ENCODE data around the gene APOBEC3F. TPM values are rescaled to one million over a fixed set of nuclear protein-coding genes. Genes with fewer than 3 reads are reported as not detected.

APOBEC3F gene
- total and polyA plus RNA-seq, 12 donors: 1.3 to 11.6 (median 5.1) TPM

- no peaks in the 10 kb centered on the region for H3K36me3 ChIP-seq
- H3K4me1 ChIP-seq: peaks cover 0 to 44% (median 8%) of the 10 kb centered on the region in 9 donors
- intact Hi-C loops (cut with DNase I): no loop called here
- no peaks in the 10 kb centered on the region for H3K9me3 ChIP-seq
- H3K27me3 ChIP-seq: peaks cover 0 to 4% (median 0%) of the 10 kb centered on the region in 7 donors
- peak within 1 kb of the TSS in 8 of 10 donors; percentile 10 to 85 (median 46) for H3K27ac ChIP-seq
- peak within 1 kb of the TSS in 1 of 10 donors; percentile 26 for H3K4me3 ChIP-seq
- DNase-seq (peak in 1 of 2 donors; percentile 47), ATAC-seq (peak; percentile 48 to 72 (median 62))
- WGBS, 2 donors: 60 to 77% methylated on average over 9 of the region's 9 CpGs
- no peak for TF ChIP-seq CTCF (IDR thresholded peaks at IDR 0.05)
Measured at GRCh38 chr22:39097098-39098020, 56.7 kb downstream of the APOBEC3F start, which contains the start of gene APOBEC3H. APOBEC3H (plus strand) TSS chr22:39097244; CDS start chr22:39100279, 3,035 bp downstream.

- Histone ChIP-seq H3K4me1 (peaks cover 0 to 38% (median 8%) of the 10 kb centered on the region in 9 donors), H3K27ac (peak overlapping the region in 2 of 10 donors; percentile 51 to 85), H3K27me3 (peaks cover 0 to 5% (median 0%) of the 10 kb centered on the region in 7 donors), H3K9me3 (no peaks in the 10 kb centered on the region), H3K36me3 (no peaks in the 10 kb centered on the region), H3K4me3 (no peak overlapping the region)
- intact Hi-C loops (cut with DNase I): no loop called here
- TF ChIP-seq CTCF (IDR thresholded peaks at IDR 0.05): no peak
- no peak for ATAC-seq
- no peak for DNase-seq
- 76 to 82% methylated on average over 6 of the region's 6 CpGs for WGBS, 2 donors
Measured at GRCh38 chr22:39098026-39098425, 57.4 kb downstream of the APOBEC3F start.

- 85% methylated on average over 8 of the region's 8 CpGs for WGBS, 2 donors
- H3K4me3 ChIP-seq: no peak overlapping the region
- H3K4me1 ChIP-seq: peaks cover 0 to 35% (median 8%) of the 10 kb centered on the region in 9 donors
- no peak for TF ChIP-seq CTCF (IDR thresholded peaks at IDR 0.05)
- H3K9me3 ChIP-seq: no peaks in the 10 kb centered on the region
- peaks cover 0 to 5% (median 0%) of the 10 kb centered on the region in 7 donors for H3K27me3 ChIP-seq
- DNase-seq (no peak), ATAC-seq (no peak)
- intact Hi-C loops (cut with DNase I): no loop called here
- H3K36me3 ChIP-seq: no peaks in the 10 kb centered on the region
- H3K27ac ChIP-seq: peak overlapping the region in 1 of 10 donors; percentile 85
Measured at GRCh38 chr22:39098576-39098975, 57.9 kb downstream of the APOBEC3F start.

- DNase-seq (no peak), ATAC-seq (no peak)
- no peak for TF ChIP-seq CTCF (IDR thresholded peaks at IDR 0.05)
- Histone ChIP-seq H3K27ac (no peak overlapping the region), H3K4me3 (no peak overlapping the region), H3K4me1 (peaks cover 0 to 27% (median 8%) of the 10 kb centered on the region in 9 donors), H3K27me3 (peaks cover 0 to 5% (median 0%) of the 10 kb centered on the region in 7 donors), H3K9me3 (no peaks in the 10 kb centered on the region), H3K36me3 (no peaks in the 10 kb centered on the region)
- 67 to 73% methylated on average over 12 to 13 of the region's 13 CpGs for WGBS, 2 donors
- intact Hi-C loops (cut with DNase I): no loop called here
Measured at GRCh38 chr22:39101226-39101625, 60.6 kb downstream of the APOBEC3F start.

Data from heart right ventricle (tissue), 16 donors.